OCI-LY1 (cell line): Measurements from ENCODE around the gene COLGALT1.

ENCODE experiments used
- H2AFZ ChIP-seq: fragments of 200-600 bp; sonication (generic), shearing (Covaris generic); 2 replicates; pipeline ENCODE4 v1.6.0; 2014; ENCODE audit warnings: antibody characterized with exemption, mild to moderate bottlenecking, low read length
- H3F3A ChIP-seq: fragments of 200-600 bp; sonication (generic), shearing (Covaris generic); 2 replicates; pipeline ENCODE4 v1.6.0; 2014; ENCODE audit warnings: mild to moderate bottlenecking, antibody characterized with exemption, low read length, moderate library complexity; ENCODE audit not compliant: insufficient read depth
- H3K27ac ChIP-seq: fragments of 200-600 bp; sonication (generic); 2 replicates; pipeline ENCODE4 v1.5.1; 2014; ENCODE audit warnings: low read length, mixed run types, mild to moderate bottlenecking, low read depth; ENCODE audit not compliant: poor library complexity, severe bottlenecking
- H3K27me3 ChIP-seq: fragments of 200-600 bp; sonication (generic); 2 replicates; pipeline ENCODE4 v1.6.0; 2014; ENCODE audit warnings: antibody characterized with exemption, mild to moderate bottlenecking, low read length, moderate library complexity; ENCODE audit not compliant: insufficient read depth
- H3K36me3 ChIP-seq: fragments of 200-600 bp; sonication (generic); 2 replicates; pipeline ENCODE4 v1.6.1; 2014; ENCODE audit warnings: mild to moderate bottlenecking, antibody characterized with exemption, low read length, moderate library complexity, mixed read lengths; ENCODE audit not compliant: insufficient read depth
- H3K4me1 ChIP-seq: fragments of 200-600 bp; sonication (generic); 2 replicates; pipeline ENCODE4 v1.5.1; 2014; ENCODE audit warnings: mild to moderate bottlenecking, low read length, moderate library complexity; ENCODE audit not compliant: insufficient read depth, severe bottlenecking
- H3K4me2 ChIP-seq: fragments of 200-600 bp; sonication (generic), shearing (Covaris generic); 2 replicates; pipeline ENCODE4 v1.6.1; 2014; ENCODE audit warnings: low read length
- H3K4me3 ChIP-seq: fragments of 200-600 bp; sonication (generic); 2 replicates; pipeline ENCODE4 v1.5.1; 2014; ENCODE audit warnings: low read length, low read depth, mild to moderate bottlenecking, mixed read lengths; ENCODE audit not compliant: poor library complexity, severe bottlenecking
- H3K79me2 ChIP-seq: fragments of 200-600 bp; shearing (Covaris generic); 2 replicates; pipeline ENCODE4 v1.6.1; 2016; ENCODE audit warnings: mixed run types, low read length, mixed read lengths; ENCODE audit not compliant: insufficient read depth
- H3K9ac ChIP-seq: fragments of 200-600 bp; sonication (generic), shearing (Covaris generic); 2 replicates; pipeline ENCODE4 v1.6.1; 2014; ENCODE audit warnings: mild to moderate bottlenecking, low read length, mixed read lengths
- H3K9me2 ChIP-seq: fragments of 200-600 bp; sonication (generic), shearing (Covaris generic); 2 replicates; pipeline ENCODE4 v1.6.1; 2014; ENCODE audit warnings: low read depth, mild to moderate bottlenecking, low read length, mixed read lengths
- H3K9me3 ChIP-seq: fragments of 200-600 bp; shearing (Covaris generic); 2 replicates; pipeline ENCODE4 v1.6.1; 2014; ENCODE audit warnings: low read length, mixed read lengths
- H4K20me1 ChIP-seq: fragments of 200-600 bp; sonication (generic), shearing (Covaris generic); 2 replicates; pipeline ENCODE4 v1.6.0; 2016; ENCODE audit warnings: mild to moderate bottlenecking, low read length; ENCODE audit not compliant: insufficient read depth
- EZH2 ChIP-seq: fragments of 200-600 bp; sonication (generic), shearing (Covaris generic); IDR thresholded peaks from 2 replicates; pipeline ENCODE4 v1.8.0; 2017; ENCODE audit warnings: borderline replicate concordance, mixed run types, mild to moderate bottlenecking, antibody characterized with exemption, low read length, moderate library complexity, mixed read lengths
- TF ChIP-seq, protein P1 (sequence below): fragments of 200-600 bp; sonication (generic), shearing (Covaris generic); IDR thresholded peaks from 2 replicates; pipeline ENCODE4 v1.5.1; 2017; ENCODE audit warnings: mild to moderate bottlenecking, antibody characterized with exemption, low read length, moderate library complexity, mixed read lengths

Gene COLGALT1

DNA sequence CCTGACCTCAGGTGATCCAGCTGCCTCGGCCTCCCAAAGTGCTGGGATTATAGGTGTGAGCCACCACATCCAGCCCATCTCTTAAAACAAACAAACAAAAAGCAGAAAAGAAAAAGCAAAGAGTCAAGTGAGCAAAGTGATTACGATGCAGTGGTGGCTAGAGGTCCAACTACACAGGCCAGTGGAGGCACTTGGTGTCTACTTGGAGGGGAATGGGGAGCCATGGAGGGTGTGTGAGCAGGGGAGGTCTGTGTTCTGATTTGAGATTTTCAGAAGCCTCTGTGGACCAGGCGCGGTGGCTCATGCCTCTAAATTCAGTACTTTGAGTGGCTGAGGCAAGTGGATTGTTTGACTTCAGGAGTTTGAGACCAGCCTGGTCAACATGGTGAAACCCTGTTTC, 6.6 kb downstream of the COLGALT1 start:
- Histone ChIP-seq H3F3A (no peaks in the 10 kb centered on the region), H3K27me3 (no peaks in the 10 kb centered on the region), H3K9ac (no peak overlapping the region), H4K20me1 (no peaks in the 10 kb centered on the region), H3K4me3 (no peak overlapping the region), H3K9me3 (no peaks in the 10 kb centered on the region), H3K4me1 (no peaks in the 10 kb centered on the region), H3K4me2 (no peak overlapping the region), H3K36me3 (peaks cover 56% of the 10 kb centered on the region), H3K27ac (no peak overlapping the region), H3K9me2 (no peaks in the 10 kb centered on the region), H3K79me2 (no peaks in the 10 kb centered on the region), H2AFZ (no peak overlapping the region)
- TF ChIP-seq, protein P1, sequence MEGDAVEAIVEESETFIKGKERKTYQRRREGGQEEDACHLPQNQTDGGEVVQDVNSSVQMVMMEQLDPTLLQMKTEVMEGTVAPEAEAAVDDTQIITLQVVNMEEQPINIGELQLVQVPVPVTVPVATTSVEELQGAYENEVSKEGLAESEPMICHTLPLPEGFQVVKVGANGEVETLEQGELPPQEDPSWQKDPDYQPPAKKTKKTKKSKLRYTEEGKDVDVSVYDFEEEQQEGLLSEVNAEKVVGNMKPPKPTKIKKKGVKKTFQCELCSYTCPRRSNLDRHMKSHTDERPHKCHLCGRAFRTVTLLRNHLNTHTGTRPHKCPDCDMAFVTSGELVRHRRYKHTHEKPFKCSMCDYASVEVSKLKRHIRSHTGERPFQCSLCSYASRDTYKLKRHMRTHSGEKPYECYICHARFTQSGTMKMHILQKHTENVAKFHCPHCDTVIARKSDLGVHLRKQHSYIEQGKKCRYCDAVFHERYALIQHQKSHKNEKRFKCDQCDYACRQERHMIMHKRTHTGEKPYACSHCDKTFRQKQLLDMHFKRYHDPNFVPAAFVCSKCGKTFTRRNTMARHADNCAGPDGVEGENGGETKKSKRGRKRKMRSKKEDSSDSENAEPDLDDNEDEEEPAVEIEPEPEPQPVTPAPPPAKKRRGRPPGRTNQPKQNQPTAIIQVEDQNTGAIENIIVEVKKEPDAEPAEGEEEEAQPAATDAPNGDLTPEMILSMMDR: no peak
- TF ChIP-seq EZH2: no peak

DNA sequence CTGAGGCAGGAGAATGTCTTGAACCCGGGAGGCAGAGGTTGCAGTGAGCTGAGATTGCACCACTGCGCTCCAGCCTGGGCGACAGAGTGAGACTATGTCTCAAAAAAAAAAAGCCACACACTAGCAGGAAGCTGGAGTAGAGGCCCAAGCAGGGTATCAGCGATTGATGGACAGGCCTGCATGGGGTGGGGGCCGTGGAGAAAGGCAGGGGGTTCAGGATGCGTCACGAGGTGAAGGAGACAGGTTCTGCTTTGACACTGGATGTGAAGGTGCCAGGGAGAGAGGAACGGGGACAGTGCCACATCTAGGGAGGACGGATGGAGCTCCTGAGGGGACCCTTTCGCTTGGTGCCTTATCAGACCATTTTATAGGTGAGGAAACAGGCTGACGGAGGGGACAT, 7.1 kb downstream of the COLGALT1 start:
- Histone ChIP-seq H3K9me2 (no peaks in the 10 kb centered on the region), H3K4me1 (no peaks in the 10 kb centered on the region), H3F3A (no peaks in the 10 kb centered on the region), H3K27ac (no peak overlapping the region), H3K4me2 (no peak overlapping the region), H3K27me3 (no peaks in the 10 kb centered on the region), H3K36me3 (peaks cover 56% of the 10 kb centered on the region), H4K20me1 (no peaks in the 10 kb centered on the region), H3K4me3 (no peak overlapping the region), H3K79me2 (no peaks in the 10 kb centered on the region), H3K9me3 (no peaks in the 10 kb centered on the region), H3K9ac (no peak overlapping the region), H2AFZ (no peak overlapping the region)
- TF ChIP-seq EZH2: no peak
- TF ChIP-seq, protein P1: no peak

DNA sequence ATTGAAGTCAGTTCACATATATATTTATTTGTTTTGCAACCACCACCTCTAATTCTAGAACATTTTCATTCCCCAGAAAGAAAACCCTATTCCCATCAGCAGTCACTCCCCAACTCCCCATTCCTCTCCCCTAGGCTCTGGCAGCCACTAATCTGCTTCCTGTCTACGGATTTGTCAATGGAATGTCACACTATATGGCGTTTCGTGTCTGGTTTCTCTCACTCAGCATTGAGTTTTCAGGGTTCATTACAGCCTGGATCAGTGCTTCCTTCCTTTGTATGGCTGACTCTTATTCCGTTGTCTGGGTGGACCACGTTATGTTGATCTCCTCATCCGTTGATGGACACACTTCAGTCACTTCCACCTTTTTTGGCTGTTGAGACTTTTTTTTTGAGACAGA, 9.3 kb downstream of the COLGALT1 start:
- H3K36me3 ChIP-seq: peaks cover 68% of the 10 kb centered on the region

More for the DNA sequence above, 9.3 kb downstream of the COLGALT1 start:
- no peaks in the 10 kb centered on the region for H3K9me2 ChIP-seq
- no peak for TF ChIP-seq EZH2
- TF ChIP-seq, protein P1: no peak
- no peak overlapping the region for H3K9ac ChIP-seq
- H3K9me3 ChIP-seq: no peaks in the 10 kb centered on the region
- no peaks in the 10 kb centered on the region for H3K4me1 ChIP-seq
- no peak overlapping the region for H3K27ac ChIP-seq
- H2AFZ ChIP-seq: no peak overlapping the region
- no peak overlapping the region for H3K4me3 ChIP-seq
- H3F3A ChIP-seq: no peaks in the 10 kb centered on the region
- H4K20me1 ChIP-seq: no peaks in the 10 kb centered on the region
- H3K4me2 ChIP-seq: no peak overlapping the region
- no peaks in the 10 kb centered on the region for H3K79me2 ChIP-seq
- H3K27me3 ChIP-seq: no peaks in the 10 kb centered on the region
